Right lobe of liver (tissue), 6 donors: ENCODE results near the gene CCDC120. TPM values are rescaled to one million over a fixed set of nuclear protein-coding genes. Genes with fewer than 3 reads are reported as not detected.

Source experiments
- ATAC-seq, 4 donors: fragments of 200-7000 bp; cut with Tn5 transposase; one replicate each; pipeline ENCODE4 v1.9.1; 2020; ENCODE audit warnings: mild to moderate bottlenecking in 4 of 4, moderate library complexity in 4 of 4
- DNase-seq, 3 donors: peaks; one replicate each; pipeline ENCODE4 v3.0.0-alpha.2; 2020
- H3K27ac ChIP-seq, 3 donors: fragments of 200-600 bp; one replicate each; pipeline ENCODE4 v1.8.0; 2022
- H3K27me3 ChIP-seq, 2 donors: fragments of 200-600 bp; one replicate each; pipeline ENCODE4 v1.8.0; 2022
- H3K36me3 ChIP-seq, 4 donors: fragments of 200-600 bp; sonication (generic) in 1 of 4; one replicate each; pipeline versions ENCODE4 v1.5.1 to v1.8.0; 2017 to 2022; ENCODE audit warnings: control low read depth in 1 of 4
- H3K4me1 ChIP-seq, 4 donors: fragments of 200-600 bp; sonication (generic) in 1 of 4; one replicate each; pipeline versions ENCODE4 v1.5.1 to v1.8.0; 2017 to 2022; ENCODE audit warnings: control low read depth in 1 of 4
- H3K4me3 ChIP-seq, 3 donors: fragments of 200-600 bp; one replicate each; pipeline ENCODE4 v1.8.0; 2022
- H3K9me3 ChIP-seq, 4 donors: fragments of 200-600 bp; sonication (generic) in 1 of 4; one replicate each; pipeline versions ENCODE4 v1.5.1 to v1.8.0; 2017 to 2022; ENCODE audit warnings: control low read depth in 1 of 4
- POLR2A ChIP-seq: fragments of 450-650 bp; IDR thresholded peaks from one replicate; pipeline ENCODE4 v1.6.1; 2017; ENCODE audit warnings: antibody characterized with exemption, mild to moderate bottlenecking
- WGBS: methylation state at CpG from one replicate; pipeline ENCODE4 v1.1.6; 2018; ENCODE audit warnings: low coverage, low lambda C conversion rate; ENCODE audit not compliant: insufficient coverage; ENCODE audit errors: missing lambda C conversion rate; 5-methylcytosine and 5-hydroxymethylcytosine counted together
- intact Hi-C, 2 donors: fragments of 100-400 bp; cut with DNase I; formaldehyde crosslinking; loops; one replicate each; pipeline versions ENCODE4 v1.11.2 to v1.14.1; 2022
- total RNA-seq, 6 experiments: library from RNA; depleted of rRNA in 2 of 6; stranded (reverse); fragments of >200 nt in 2 of 6; fragmentation: NEBNext Ultra II Directional in 3 of 6; extraction: Animal tissue kit (Norgen Biotek cat#: 25700) in 3 of 6; gene quantifications; one replicate each; pipeline versions ENCODE4 v1.1.0 to v1.2.4, GENCODE V29; 2016 to 2023
- TF ChIP-seq, protein P1 (sequence below), 4 donors: fragments of 200-600 bp in 3 of 4; fragments of 450-650 bp in 1 of 4; IDR thresholded peaks; one replicate each; pipeline versions ENCODE4 v1.5.1 to v1.8.0; 2016 to 2022; ENCODE audit warnings: antibody characterized with exemption in 4 of 4, mild to moderate bottlenecking in 2 of 4
- donor health status: DM: no; HTN: yes; CAD: no.
- donor health status: DM: no; HTN: no; CAD: no.
- donor health status: DM: no; HTN: no; CAD: no.
- donor health status: DM: no; HTN: yes; CAD: no.
- donor health status: DM: no; HTN: yes; CAD: no.

The CCDC120 gene
- total RNA-seq, 6 experiments from 2014 or later: 3.3 to 12.1 (median 4.5) TPM

DNA sequence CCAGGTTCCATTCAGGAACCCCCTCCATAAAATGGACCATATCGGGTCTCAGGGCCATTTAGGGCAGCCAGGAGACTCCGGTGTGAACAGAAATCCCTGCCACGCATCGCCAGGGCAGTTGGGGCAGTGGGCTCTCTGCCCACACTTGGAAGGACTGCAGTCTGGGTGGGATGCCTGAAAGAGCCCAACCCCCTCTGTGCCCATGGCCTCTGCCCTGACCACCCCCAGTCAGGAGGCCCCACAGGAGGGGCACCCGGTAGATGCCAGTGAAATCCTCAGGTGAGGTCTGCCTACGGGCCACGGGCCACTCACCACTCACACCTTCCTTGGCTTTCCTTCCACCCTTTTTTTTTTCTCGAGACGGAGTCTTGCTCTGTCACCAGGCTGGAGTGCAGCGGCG lies 10.2 kb downstream of the CCDC120 start:
- DNase-seq (no peak), ATAC-seq (no peak)
- intact Hi-C loops: no loop called here

GRCh38 chrX:49070988-49071387 lies 12.2 kb downstream of the CCDC120 start:
- DNase-seq: no peak
- H3K27ac ChIP-seq: no peak overlapping the region
- no peaks in the 10 kb centered on the region for H3K4me1 ChIP-seq

More for the DNA sequence above, 10.2 kb downstream of the CCDC120 start:
- no peaks in the 10 kb centered on the region for H3K36me3 ChIP-seq
- H3K4me1 ChIP-seq: no peaks in the 10 kb centered on the region
- no peak overlapping the region for H3K27ac ChIP-seq
- H3K4me3 ChIP-seq: no peak overlapping the region
- no peaks in the 10 kb centered on the region for H3K27me3 ChIP-seq
- H3K9me3 ChIP-seq: no peaks in the 10 kb centered on the region
- TF ChIP-seq POLR2A: no peak
- TF ChIP-seq, protein P1, sequence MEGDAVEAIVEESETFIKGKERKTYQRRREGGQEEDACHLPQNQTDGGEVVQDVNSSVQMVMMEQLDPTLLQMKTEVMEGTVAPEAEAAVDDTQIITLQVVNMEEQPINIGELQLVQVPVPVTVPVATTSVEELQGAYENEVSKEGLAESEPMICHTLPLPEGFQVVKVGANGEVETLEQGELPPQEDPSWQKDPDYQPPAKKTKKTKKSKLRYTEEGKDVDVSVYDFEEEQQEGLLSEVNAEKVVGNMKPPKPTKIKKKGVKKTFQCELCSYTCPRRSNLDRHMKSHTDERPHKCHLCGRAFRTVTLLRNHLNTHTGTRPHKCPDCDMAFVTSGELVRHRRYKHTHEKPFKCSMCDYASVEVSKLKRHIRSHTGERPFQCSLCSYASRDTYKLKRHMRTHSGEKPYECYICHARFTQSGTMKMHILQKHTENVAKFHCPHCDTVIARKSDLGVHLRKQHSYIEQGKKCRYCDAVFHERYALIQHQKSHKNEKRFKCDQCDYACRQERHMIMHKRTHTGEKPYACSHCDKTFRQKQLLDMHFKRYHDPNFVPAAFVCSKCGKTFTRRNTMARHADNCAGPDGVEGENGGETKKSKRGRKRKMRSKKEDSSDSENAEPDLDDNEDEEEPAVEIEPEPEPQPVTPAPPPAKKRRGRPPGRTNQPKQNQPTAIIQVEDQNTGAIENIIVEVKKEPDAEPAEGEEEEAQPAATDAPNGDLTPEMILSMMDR (IDR thresholded peaks at IDR 0.05): no peak
- 87% methylated on average over 4 of the region's 11 CpGs for WGBS

GRCh38 chrX:49071877-49072711 lies 13.3 kb downstream of the CCDC120 start:
- TF ChIP-seq, protein P1 (IDR thresholded peaks at IDR 0.05): no peak
- no peak for TF ChIP-seq POLR2A
- Histone ChIP-seq H3K27ac (no peak overlapping the region), H3K27me3 (no peaks in the 10 kb centered on the region), H3K4me1 (no peaks in the 10 kb centered on the region), H3K9me3 (no peaks in the 10 kb centered on the region), H3K36me3 (no peaks in the 10 kb centered on the region), H3K4me3 (no peak overlapping the region)
- peak in 1 of 3 donors; percentile 67 for DNase-seq
- intact Hi-C loops: no loop called here
- ATAC-seq: peak; percentile 5 to 35 (median 13)
- 83% methylated on average over 9 of the region's 63 CpGs for WGBS

More at GRCh38 chrX:49070988-49071387, 12.2 kb downstream of the CCDC120 start:
- no peaks in the 10 kb centered on the region for H3K36me3 ChIP-seq
- intact Hi-C loops: no loop called here
- no peaks in the 10 kb centered on the region for H3K27me3 ChIP-seq
- H3K9me3 ChIP-seq: no peaks in the 10 kb centered on the region
- no peak for ATAC-seq
- no peak for TF ChIP-seq POLR2A
- TF ChIP-seq, protein P1 (IDR thresholded peaks at IDR 0.05): no peak
- no peak overlapping the region for H3K4me3 ChIP-seq
- 61% methylated on average over 4 of the region's 4 CpGs for WGBS

GRCh38 chrX:49072712-49073095 lies 13.9 kb downstream of the CCDC120 start:
- Histone ChIP-seq H3K4me3 (no peak overlapping the region), H3K27ac (no peak overlapping the region), H3K36me3 (no peaks in the 10 kb centered on the region), H3K27me3 (no peaks in the 10 kb centered on the region), H3K4me1 (no peaks in the 10 kb centered on the region), H3K9me3 (no peaks in the 10 kb centered on the region)
- DNase-seq (no peak), ATAC-seq (no peak)
- intact Hi-C loops: no loop called here
- TF ChIP-seq, protein P1 (IDR thresholded peaks at IDR 0.05): no peak
- TF ChIP-seq POLR2A: no peak
- WGBS: 66% methylated on average over 7 of the region's 10 CpGs
